GM12892 (cell line): ENCODE data around the gene ZNF138.

ENCODE experiments used
- POLR2A ChIP-seq: IDR thresholded peaks from 2 replicates; pipeline ENCODE4 v1.6.1; 2011; ENCODE audit warnings: low read depth, low read length, control low read depth
- TAF1 ChIP-seq: IDR thresholded peaks from 2 replicates; pipeline ENCODE4 v1.6.1; 2011; ENCODE audit warnings: low read depth, mild to moderate bottlenecking, control low read depth, low read length, borderline replicate concordance

DNA sequence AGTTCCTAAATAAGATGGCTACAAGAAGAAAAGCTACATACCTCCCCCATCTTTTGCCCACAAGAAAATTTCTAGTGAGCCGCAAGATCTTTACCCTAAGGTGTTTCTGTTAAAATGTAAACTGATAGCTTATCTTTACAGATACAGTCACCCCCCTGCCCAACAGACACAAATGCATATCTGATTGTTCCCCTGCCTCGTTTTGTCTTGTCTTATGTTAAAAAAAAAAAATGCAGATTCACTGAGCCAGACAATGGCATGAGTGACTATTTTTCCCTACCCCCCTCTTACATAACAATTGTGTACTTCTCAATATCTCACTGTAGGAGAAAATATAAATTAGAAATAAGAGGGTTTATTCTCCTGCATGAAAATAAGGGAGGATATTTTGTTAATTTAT lies 8.5 kb downstream of the ZNF138 start:
- TF ChIP-seq POLR2A (no peak), TAF1 (no peak)
